H1 (cell line): Measurements from ENCODE around the gene SEC11A. TPM values are rescaled to one million over a fixed set of nuclear protein-coding genes. Genes with fewer than 3 reads are reported as not detected.

ENCODE experiments used
- CTCF ChIA-PET: fragments of 300-600 bp; sonication (Branson Sonifier 250); formaldehyde crosslinking; loops from one replicate; lab custom pipeline; 2021; ENCODE audit not compliant: partially characterized antibody; lab: Charles Lee
- POLR2A ChIA-PET: fragments of 300-600 bp; sonication (Branson Sonifier 250); formaldehyde crosslinking; loops from one replicate; lab custom pipeline; 2021; ENCODE audit warnings: inconsistent platforms; ENCODE audit not compliant: partially characterized antibody; lab: Charles Lee
- DNase-seq, 2 experiments: peaks; one replicate each; pipeline versions ENCODE4 v3.0.0 to v3.0.0-alpha.2; 2010 to 2022; ENCODE audit warnings: low spot score in 2 of 2, low read depth in 1 of 2, mixed read lengths in 1 of 2
- FAIRE-seq: peaks from 2 replicates; lab custom pipeline; 2011; peaks lifted over from hg19 to GRCh38; lab: Jason Lieb, UNC
- H2AFZ ChIP-seq: 2 replicates; pipeline ENCODE4 v1.8.1; 2012; ENCODE audit warnings: low read length, inconsistent platforms
- H2AK5ac ChIP-seq: 2 replicates; pipeline ENCODE4 v1.6.1; 2013; ENCODE audit warnings: low read depth, low read length
- H2BK120ac ChIP-seq: replicated peaks from 2 replicates; pipeline ENCODE3; 2013; ENCODE audit warnings: low read depth, low read length, inconsistent platforms
- H2BK12ac ChIP-seq: 2 replicates; pipeline ENCODE4 v1.6.1; 2013; ENCODE audit warnings: low read depth, low read length
- H2BK15ac ChIP-seq: 2 replicates; pipeline ENCODE4 v1.6.1; 2013; ENCODE audit warnings: low read length
- H2BK20ac ChIP-seq: 2 replicates; pipeline ENCODE4 v1.6.1; 2013; ENCODE audit warnings: low read length
- H2BK5ac ChIP-seq: 2 replicates; pipeline ENCODE4 v1.6.1; 2013; ENCODE audit warnings: low read depth, low read length
- H3K14ac ChIP-seq: 2 replicates; pipeline ENCODE4 v1.6.1; 2013; ENCODE audit warnings: inconsistent platforms; ENCODE audit not compliant: insufficient read length
- H3K18ac ChIP-seq: 2 replicates; pipeline ENCODE4 v1.6.1; 2013; ENCODE audit warnings: low read length; ENCODE audit errors: extremely low read depth
- H3K23ac ChIP-seq: 2 replicates; pipeline ENCODE4 v1.6.1; 2013; ENCODE audit warnings: inconsistent platforms; ENCODE audit not compliant: insufficient read length
- H3K23me2 ChIP-seq: 2 replicates; pipeline ENCODE4 v1.6.1; 2013; ENCODE audit warnings: low read depth, low read length
- H3K27ac ChIP-seq: 2 replicates; pipeline ENCODE4 v1.6.1; 2011; ENCODE audit warnings: low read depth, low read length, inconsistent platforms
- H3K27me3 ChIP-seq, 4 experiments: replicated peaks in 1 of 4; 1 replicate in 1 of 4; 2 replicates in 3 of 4; pipeline versions ENCODE4 v1.6.1 to v1.8.1; 2011 to 2013; ENCODE audit warnings: low read length in 3 of 4, mild to moderate bottlenecking in 3 of 4, inconsistent platforms in 2 of 4, mixed read lengths in 2 of 4, moderate library complexity in 1 of 4; ENCODE audit not compliant: control insufficient read depth in 3 of 4, insufficient read depth in 3 of 4; ENCODE audit errors: extremely low read depth in 1 of 4
- H3K36me3 ChIP-seq, 4 experiments: 2 replicates each; pipeline versions ENCODE4 v1.6.1 to v1.8.1; 2011 to 2013; ENCODE audit warnings: mild to moderate bottlenecking in 4 of 4, low read length in 3 of 4, moderate library complexity in 2 of 4, control low read depth in 1 of 4, inconsistent platforms in 1 of 4; ENCODE audit not compliant: insufficient read depth in 4 of 4, control insufficient read depth in 2 of 4
- H3K4ac ChIP-seq: replicated peaks from 2 replicates; pipeline ENCODE3; 2013; ENCODE audit warnings: low read length, low read depth, mixed read lengths, inconsistent platforms; ENCODE audit not compliant: insufficient read length
- H3K4me1 ChIP-seq, 4 experiments: replicated peaks in 1 of 4; 1 replicate in 1 of 4; 2 replicates in 3 of 4; pipeline versions ENCODE4 v1.6.1 to v1.8.1; 2011 to 2013; ENCODE audit warnings: low read length in 3 of 4, inconsistent platforms in 2 of 4, mixed read lengths in 1 of 4; ENCODE audit not compliant: insufficient read depth in 4 of 4, control insufficient read depth in 3 of 4
- H3K4me2 ChIP-seq, 2 experiments: 2 replicates each; pipeline versions ENCODE4 v1.6.1 to v1.8.1; 2011 to 2013; ENCODE audit warnings: low read depth in 2 of 2, low read length in 2 of 2, control low read depth in 1 of 2, inconsistent platforms in 1 of 2, mild to moderate bottlenecking in 1 of 2; ENCODE audit not compliant: insufficient read depth in 1 of 2
- H3K4me3 ChIP-seq, 4 experiments: fragments of 200-600, 300-600 bp in 1 of 4; sonication (generic), shearing (Covaris generic), sonication (Bioruptor Twin) in 1 of 4; 2 replicates each; pipeline versions ENCODE4 v1.5.1 to v1.8.1; 2011 to 2016; ENCODE audit warnings: low read length in 4 of 4, low read depth in 3 of 4, control low read depth in 2 of 4, inconsistent platforms in 2 of 4, mild to moderate bottlenecking in 2 of 4, mixed read lengths in 1 of 4, moderate library complexity in 1 of 4; ENCODE audit not compliant: insufficient read depth in 2 of 4; ENCODE audit errors: extremely low read depth in 1 of 4
- H3K56ac ChIP-seq: replicated peaks from 2 replicates; pipeline ENCODE3; 2013; ENCODE audit warnings: low read depth, mild to moderate bottlenecking, mixed read lengths, low read length, inconsistent platforms; ENCODE audit not compliant: insufficient read length
- H3K79me1 ChIP-seq: 2 replicates; pipeline ENCODE4 v1.6.1; 2013; ENCODE audit warnings: low read depth, low read length, control low read depth
- H3K79me2 ChIP-seq, 2 experiments: 2 replicates each; pipeline versions ENCODE4 v1.6.1 to v1.8.1; 2012 to 2013; ENCODE audit warnings: low read length in 2 of 2, mild to moderate bottlenecking in 2 of 2, inconsistent platforms in 1 of 2; ENCODE audit not compliant: insufficient read depth in 2 of 2, control insufficient read depth in 1 of 2
- H3K9ac ChIP-seq, 4 experiments: replicated peaks in 1 of 4; 1 replicate in 1 of 4; 2 replicates in 3 of 4; pipeline versions ENCODE4 v1.6.1 to v1.8.1; 2011 to 2013; ENCODE audit warnings: low read depth in 3 of 4, low read length in 3 of 4, control low read depth in 2 of 4, mild to moderate bottlenecking in 2 of 4, moderate library complexity in 2 of 4, inconsistent platforms in 1 of 4; ENCODE audit errors: extremely low read depth in 1 of 4
- H3K9me3 ChIP-seq, 2 experiments: 2 replicates each; pipeline versions ENCODE4 v1.6.1 to v1.8.1; 2012 to 2013; ENCODE audit warnings: mild to moderate bottlenecking in 2 of 2, moderate library complexity in 2 of 2, control low read depth in 1 of 2, inconsistent platforms in 1 of 2, low read depth in 1 of 2, low read length in 1 of 2, mixed read lengths in 1 of 2; ENCODE audit not compliant: insufficient read depth in 2 of 2
- H4K20me1 ChIP-seq, 2 experiments: replicated peaks in 1 of 2; 2 replicates each; pipeline versions ENCODE3 to v1.8.1; 2011 to 2013; ENCODE audit warnings: inconsistent platforms in 2 of 2, low read length in 2 of 2, mild to moderate bottlenecking in 1 of 2; ENCODE audit not compliant: insufficient read depth in 2 of 2, control insufficient read depth in 1 of 2
- H4K5ac ChIP-seq: 2 replicates; pipeline ENCODE4 v1.6.1; 2013; ENCODE audit warnings: low read length, low read depth, mixed read lengths, inconsistent platforms; ENCODE audit not compliant: insufficient read length
- H4K8ac ChIP-seq: 2 replicates; pipeline ENCODE4 v1.8.0; 2013; ENCODE audit warnings: mild to moderate bottlenecking, moderate library complexity, low read length, inconsistent platforms; ENCODE audit not compliant: insufficient read depth; ENCODE audit errors: extremely low read depth
- H4K91ac ChIP-seq: replicated peaks from 2 replicates; pipeline ENCODE3; 2013; ENCODE audit warnings: low read length, mixed read lengths, inconsistent platforms; ENCODE audit not compliant: insufficient read length
- CREB1 ChIP-seq: IDR thresholded peaks from 2 replicates; pipeline ENCODE4 v1.6.1; 2012; ENCODE audit warnings: inconsistent platforms
- TBP ChIP-seq: IDR thresholded peaks from 2 replicates; pipeline ENCODE4 v1.6.1; 2011; ENCODE audit warnings: low read depth, low read length, improper control_type of control experiment
- WGBS, 2 experiments: shearing (Covaris generic) in 1 of 2; methylation state at CpG; one replicate each; pipeline versions ENCODE4 v1.1.6 to v1.1.7; 2013 to 2015; ENCODE audit warnings: low lambda C conversion rate in 2 of 2, mixed read lengths in 2 of 2, inconsistent platforms in 1 of 2, low coverage in 1 of 2, missing lambda C conversion rate in 1 of 2; ENCODE audit not compliant: insufficient replicate concordance in 2 of 2, insufficient coverage in 1 of 2, insufficient read length in 1 of 2; ENCODE audit errors: extremely low coverage in 1 of 2, missing lambda C conversion rate in 1 of 2; 5-methylcytosine and 5-hydroxymethylcytosine counted together
- polyA plus RNA-seq, 7 experiments: library from polyadenylated mRNA; depleted of rRNA in 3 of 7; stranded (reverse) in 5 of 7; unstranded in 2 of 7; fragments of >200 nt in 5 of 7; fragments of 200-250 nt in 2 of 7; gene quantifications; 1 replicate in 5 of 7; 2 replicates in 1 of 7; 4 replicates in 1 of 7; pipeline versions ENCODE4 v1.2.1 to v1.2.3, GENCODE V29; 2011 to 2013; ENCODE audit warnings: missing spikeins in 2 of 7, mixed read lengths in 2 of 7
- total RNA-seq: library from RNA; stranded (reverse); fragmentation: NEBNext Ultra II Directional; extraction: Animal tissue kit (Norgen Biotek cat#: 25700); gene quantifications from 2 replicates; pipeline ENCODE4 v1.2.1, GENCODE V29; 2021

The SEC11A gene
- total and polyA plus RNA-seq, 2 of the 8 experiments (the other 6 are each of a cell fraction or from before 2014, with no cell fraction given), result 268 to 316 TPM

- H3K14ac ChIP-seq, result no peak overlapping the region
- peak overlapping the region; percentile 43 to 71 (median 59) for H3K4me3 ChIP-seq
- WGBS, 2 experiments, result 33% methylated on average over 23 of the region's 23 CpGs; no CpG with 5 or more reads in 1 of the 2 experiments
- DNase-seq (no peak), FAIRE-seq (no peak)
- no peaks in the 10 kb centered on the region for H3K79me2 ChIP-seq
- H3K27me3 ChIP-seq, result peaks cover 0 to 21% (median 2%) of the 10 kb centered on the region in 4 experiments; a peak in 5 of 7 replicates
- H2BK15ac ChIP-seq, result no peak overlapping the region
- H4K5ac ChIP-seq, result no peak overlapping the region
- 0 out of 2 replicates have a peak overlapping the region, but pooled peaks have one; percentile 48 for H2AFZ ChIP-seq
- H3K4me2 ChIP-seq, result peak overlapping the region; percentile 96 to 99
- no peak overlapping the region for H3K56ac ChIP-seq
- H3K4me1 ChIP-seq, result peaks cover 0 to 6% (median 4%) of the 10 kb centered on the region in 4 experiments; a peak in 6 of 7 replicates
- no peak overlapping the region for H2BK12ac ChIP-seq
- H3K4ac ChIP-seq, result no peak overlapping the region
- H2AK5ac ChIP-seq, result no peak overlapping the region
- ChIA-PET CTCF (interaction anchor here (0.9 to 3.3 kb wide), 9 partner anchors 11 to 68 kb away, joined by 3 to 24 read pairs (median 4); no protein-coding TSS in a partner anchor), POLR2A (interaction anchor here (0.9 to 9.2 kb wide), 7 partner anchors 9 to 32 kb away, joined by 3 to 134 read pairs (median 5); partner anchors contain the start of gene ZSCAN2)
- H3K23ac ChIP-seq, result no peak overlapping the region
- no peak overlapping the region for H2BK5ac ChIP-seq
- peaks cover 0 to 2% of the 10 kb centered on the region in 2 experiments for H4K20me1 ChIP-seq
- no peak overlapping the region for H4K8ac ChIP-seq
- no peak overlapping the region for H3K18ac ChIP-seq
- no peak overlapping the region for H2BK120ac ChIP-seq
- no peak overlapping the region for H4K91ac ChIP-seq
- no peaks in the 10 kb centered on the region for H3K36me3 ChIP-seq
- TF ChIP-seq TBP, result no peak
- TF ChIP-seq CREB1, result 0 out of 2 replicates have a peak, but pooled peaks have one; percentile 5
- no peak overlapping the region for H2BK20ac ChIP-seq
- H3K79me1 ChIP-seq, result no peaks in the 10 kb centered on the region; the same call in 1 of the 2 replicates
- H3K9ac ChIP-seq, result no peak overlapping the region
- H3K23me2 ChIP-seq, result peaks cover 17% of the 10 kb centered on the region
- H3K9me3 ChIP-seq, result no peaks in the 10 kb centered on the region
- no peak overlapping the region for H3K27ac ChIP-seq
Measured at GRCh38 chr15:84634228-84634837, 81.6 kb downstream of the SEC11A start.
